Cardiac muscle cell (in vitro differentiated cells and primary cell): ENCODE measurements around the gene CALHM3. TPM values are rescaled to one million over a fixed set of nuclear protein-coding genes. Genes with fewer than 3 reads are reported as not detected.

Experiments
- DNase-seq, 2 donors: peaks; one replicate each; pipeline versions ENCODE4 v3.0.0 to v3.0.0-alpha.2; 2010 to 2017; ENCODE audit warnings: low read depth in 1 of 2, low spot score in 1 of 2
- H3K27ac ChIP-seq: fragments of 200-600 bp; sonication (generic); 2 replicates; pipeline ENCODE4 v1.5.1; 2016
- H3K27me3 ChIP-seq: fragments of 200-600 bp; sonication (generic); 2 replicates; pipeline ENCODE4 v1.6.0; 2016; ENCODE audit warnings: control low read depth
- H3K36me3 ChIP-seq: fragments of 200-600 bp; sonication (generic); 2 replicates; pipeline ENCODE4 v1.5.1; 2016; ENCODE audit warnings: control low read depth
- H3K4me1 ChIP-seq: fragments of 200-600 bp; sonication (generic); 2 replicates; pipeline ENCODE4 v1.8.1; 2017; ENCODE audit warnings: low read depth, mild to moderate bottlenecking, mixed run types
- H3K4me3 ChIP-seq: fragments of 200-600 bp; sonication (generic); 2 replicates; pipeline ENCODE4 v1.5.1; 2016; ENCODE audit warnings: mild to moderate bottlenecking
- H3K9me3 ChIP-seq: fragments of 200-600 bp; sonication (generic); 2 replicates; pipeline ENCODE4 v1.5.1; 2017; ENCODE audit warnings: low read depth, mild to moderate bottlenecking, control low read depth
- polyA plus RNA-seq: library from polyadenylated mRNA; unstranded; fragments of >200 nt; fragmentation: Nextera tagmentation; extraction: Ambion mirVana; gene quantifications from 2 replicates; pipeline ENCODE4 v1.2.1, GENCODE V29; 2016
- total RNA-seq: library from RNA; depleted of rRNA; stranded (reverse); fragments of >200 nt; gene quantifications from 2 replicates; pipeline ENCODE4 v1.2.3, GENCODE V29; 2016
- TF ChIP-seq, protein P1 (sequence below): IDR thresholded peaks from 2 replicates; pipeline ENCODE4 v1.5.1; 2012; ENCODE audit warnings: low read depth, mild to moderate bottlenecking, low read length

CALHM3 gene
- total and polyA plus RNA-seq, 2 experiments from 2014 or later = not detected

DNA sequence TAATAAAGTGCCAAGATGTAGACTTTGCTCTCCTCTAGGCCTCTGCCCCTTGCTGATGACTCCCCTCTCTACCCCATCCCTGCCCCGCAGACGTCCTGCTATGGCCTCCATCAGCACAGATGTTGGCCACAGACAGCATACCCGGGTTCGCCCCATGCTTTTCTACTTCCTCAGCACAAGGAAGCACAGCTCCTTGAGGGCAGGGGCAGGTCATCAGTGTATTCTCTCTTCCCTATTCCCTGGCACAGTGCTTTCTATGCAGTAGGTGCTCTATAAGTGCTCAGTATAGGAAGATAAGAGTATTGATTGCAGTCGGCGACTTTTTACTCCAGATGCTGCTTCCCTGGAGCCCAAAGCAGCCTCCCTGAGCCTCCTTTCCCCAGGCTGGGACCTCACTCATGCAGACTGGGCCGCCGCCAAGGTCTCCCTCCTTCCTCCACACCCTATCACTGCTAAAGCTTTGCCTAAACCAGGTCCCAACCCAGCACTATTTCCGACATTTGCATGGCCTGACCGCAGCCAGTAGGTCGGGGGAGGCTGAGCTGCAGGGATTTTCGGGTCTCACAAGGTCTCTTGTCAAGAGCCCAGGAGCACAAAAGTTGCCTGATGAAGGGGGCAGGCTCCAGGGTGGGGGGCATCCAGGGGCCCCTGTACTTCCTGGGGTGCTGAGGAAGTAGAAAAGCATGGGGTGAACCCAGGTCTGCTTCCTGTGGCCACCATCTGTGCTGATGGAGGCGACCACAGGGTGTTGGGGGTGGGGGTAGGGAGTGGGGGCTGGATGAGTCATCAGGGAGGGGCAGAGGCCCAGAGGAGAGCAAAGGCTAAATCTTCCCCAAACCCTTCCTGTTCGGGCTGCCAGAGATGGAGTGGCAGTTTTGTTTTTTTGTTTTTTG is 8.0 kb downstream of the CALHM3 start:
- H3K27ac ChIP-seq = no peak overlapping the region
- peak in 1 of 2 donors; percentile 81 for DNase-seq
- TF ChIP-seq, protein P1, sequence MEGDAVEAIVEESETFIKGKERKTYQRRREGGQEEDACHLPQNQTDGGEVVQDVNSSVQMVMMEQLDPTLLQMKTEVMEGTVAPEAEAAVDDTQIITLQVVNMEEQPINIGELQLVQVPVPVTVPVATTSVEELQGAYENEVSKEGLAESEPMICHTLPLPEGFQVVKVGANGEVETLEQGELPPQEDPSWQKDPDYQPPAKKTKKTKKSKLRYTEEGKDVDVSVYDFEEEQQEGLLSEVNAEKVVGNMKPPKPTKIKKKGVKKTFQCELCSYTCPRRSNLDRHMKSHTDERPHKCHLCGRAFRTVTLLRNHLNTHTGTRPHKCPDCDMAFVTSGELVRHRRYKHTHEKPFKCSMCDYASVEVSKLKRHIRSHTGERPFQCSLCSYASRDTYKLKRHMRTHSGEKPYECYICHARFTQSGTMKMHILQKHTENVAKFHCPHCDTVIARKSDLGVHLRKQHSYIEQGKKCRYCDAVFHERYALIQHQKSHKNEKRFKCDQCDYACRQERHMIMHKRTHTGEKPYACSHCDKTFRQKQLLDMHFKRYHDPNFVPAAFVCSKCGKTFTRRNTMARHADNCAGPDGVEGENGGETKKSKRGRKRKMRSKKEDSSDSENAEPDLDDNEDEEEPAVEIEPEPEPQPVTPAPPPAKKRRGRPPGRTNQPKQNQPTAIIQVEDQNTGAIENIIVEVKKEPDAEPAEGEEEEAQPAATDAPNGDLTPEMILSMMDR = no peak

GRCh38 chr10:103469201-103469600 is 9.8 kb downstream of the CALHM3 start:
- TF ChIP-seq, protein P1 = no peak
- no peak for DNase-seq
- no peaks in the 10 kb centered on the region for H3K4me1 ChIP-seq
- no peaks in the 10 kb centered on the region for H3K27me3 ChIP-seq
- no peaks in the 10 kb centered on the region for H3K36me3 ChIP-seq
- no peaks in the 10 kb centered on the region for H3K9me3 ChIP-seq
- H3K4me3 ChIP-seq = no peak overlapping the region
- no peak overlapping the region for H3K27ac ChIP-seq

More for the DNA sequence above, 8.0 kb downstream of the CALHM3 start:
- H3K36me3 ChIP-seq = no peaks in the 10 kb centered on the region
- H3K4me1 ChIP-seq = no peaks in the 10 kb centered on the region
- no peak overlapping the region for H3K4me3 ChIP-seq
- no peaks in the 10 kb centered on the region for H3K9me3 ChIP-seq
- no peaks in the 10 kb centered on the region for H3K27me3 ChIP-seq

GRCh38 chr10:103467406-103467805 is 11.6 kb downstream of the CALHM3 start:
- TF ChIP-seq, protein P1 = no peak
- Histone ChIP-seq H3K36me3 (no peaks in the 10 kb centered on the region), H3K27ac (no peak overlapping the region), H3K4me1 (no peaks in the 10 kb centered on the region), H3K4me3 (no peak overlapping the region), H3K9me3 (no peaks in the 10 kb centered on the region), H3K27me3 (no peaks in the 10 kb centered on the region)
- DNase-seq = no peak

DNA sequence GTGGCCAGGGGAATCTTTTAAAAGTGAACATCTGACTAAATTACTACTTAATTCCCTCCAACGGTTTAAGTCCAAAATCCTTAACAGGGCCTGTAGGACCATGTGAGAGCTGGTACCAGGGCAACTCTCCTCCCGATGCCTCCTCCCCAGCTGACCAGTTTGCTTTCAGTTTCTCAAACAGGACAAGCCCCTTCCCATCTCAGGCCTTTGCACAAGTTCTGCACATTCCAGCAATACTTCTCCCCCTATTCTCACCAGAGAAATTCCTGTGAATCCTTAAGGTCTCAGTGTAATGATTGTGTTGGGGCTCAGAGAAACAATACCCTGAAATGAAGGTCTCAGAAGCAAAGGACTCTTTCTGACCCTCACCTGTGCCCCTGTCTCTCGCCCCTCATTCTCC is 12.3 kb downstream of the CALHM3 start:
- Histone ChIP-seq H3K27ac (no peak overlapping the region), H3K4me1 (no peaks in the 10 kb centered on the region), H3K9me3 (no peaks in the 10 kb centered on the region), H3K27me3 (no peaks in the 10 kb centered on the region), H3K4me3 (no peak overlapping the region), H3K36me3 (no peaks in the 10 kb centered on the region)
- TF ChIP-seq, protein P1 = no peak
- DNase-seq = peak in 1 of 2 donors; percentile 36

- TF ChIP-seq, protein P1 = no peak
- no peaks in the 10 kb centered on the region for H3K9me3 ChIP-seq
- H3K27me3 ChIP-seq = no peaks in the 10 kb centered on the region
- H3K4me1 ChIP-seq = no peaks in the 10 kb centered on the region
- no peak for DNase-seq
- no peak overlapping the region for H3K4me3 ChIP-seq
- H3K27ac ChIP-seq = no peak overlapping the region
- H3K36me3 ChIP-seq = no peaks in the 10 kb centered on the region
These were observed 13.4 kb downstream of the CALHM3 start for GRCh38 chr10:103465411-103466179.
